Dermis blood vessel endothelial cell (primary cell): Measurements from ENCODE around the gene SLC10A3. TPM values are rescaled to one million over a fixed set of nuclear protein-coding genes. Genes with fewer than 3 reads are reported as not detected.
A peak's percentile ranks its signal among the peaks of the same experiment; 100 is the strongest.

Experiments used
- DNase-seq: peaks from one replicate; pipeline ENCODE4 v3.0.0; 2010
- total RNA-seq: library from RNA; depleted of rRNA; stranded (reverse); fragments of >200 nt; gene quantifications from 2 replicates; pipeline ENCODE4 v1.2.3, GENCODE V29; 2014

The SLC10A3 gene
- total RNA-seq, 1 donor from 2014 or later, result 22.1 TPM

GRCh38 chrX:154483325-154483724 lies 7.1 kb downstream of the SLC10A3 start:
- DNase-seq, result no peak

- no peak for DNase-seq
These were observed 7.6 kb downstream of the SLC10A3 start for GRCh38 chrX:154482786-154483185.

- no peak for DNase-seq
These were observed 8.4 kb downstream of the SLC10A3 start for GRCh38 chrX:154481911-154482601.

- no peak for DNase-seq
These were observed 9.2 kb downstream of the SLC10A3 start for GRCh38 chrX:154481195-154481594.

DNA sequence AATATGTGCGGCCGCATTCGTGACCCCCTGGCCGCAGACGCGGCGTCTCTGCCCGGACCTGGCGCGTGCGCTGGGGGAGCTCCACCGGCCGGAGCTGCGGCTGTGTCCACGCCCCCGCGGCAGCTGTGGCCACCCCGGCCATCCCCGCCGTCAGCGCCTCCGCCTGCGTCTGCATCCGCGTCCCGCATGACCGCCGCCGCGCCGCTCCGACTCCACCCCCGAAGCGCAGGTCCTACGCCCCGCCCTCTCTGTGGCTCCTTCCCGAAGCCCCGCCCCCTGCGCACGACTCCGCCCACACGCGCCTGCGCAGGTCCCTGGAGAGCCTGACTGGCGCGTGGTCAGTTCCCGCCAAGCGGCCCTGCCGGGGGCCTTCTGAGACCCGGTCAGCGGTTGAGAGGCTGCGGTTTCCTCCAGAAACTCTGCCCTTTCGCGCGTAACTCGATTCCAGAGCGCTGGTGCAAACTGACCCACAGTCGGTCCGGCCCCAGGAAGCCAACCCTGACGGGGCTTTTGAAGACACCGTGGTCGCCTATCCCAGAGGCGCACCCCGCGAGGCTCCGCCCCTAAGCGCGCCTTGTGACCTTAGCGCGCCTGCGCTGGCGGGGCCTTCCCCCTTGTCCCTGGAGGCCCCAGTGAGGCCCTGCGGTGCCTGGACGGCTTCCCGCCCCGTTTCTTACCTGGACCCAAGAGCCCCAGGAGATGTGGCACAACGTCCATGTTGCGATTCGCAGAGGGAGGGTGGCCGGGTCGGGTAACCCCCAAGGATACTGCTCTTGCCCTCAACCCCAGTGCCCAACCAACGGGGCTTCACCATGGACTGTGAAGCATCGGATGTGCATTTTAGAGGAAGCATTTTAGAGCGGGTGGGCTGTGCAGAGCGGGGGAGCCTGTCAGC lies 11.5 kb downstream of the SLC10A3 start, which contains the start of gene LAGE3:
Gene LAGE3, minus strand, starts transcription at position 554 of the 895 bp plus-strand sequence. Its CDS starts 366 bp downstream, at position 188.
- DNase-seq, result peak; percentile 94

DNA sequence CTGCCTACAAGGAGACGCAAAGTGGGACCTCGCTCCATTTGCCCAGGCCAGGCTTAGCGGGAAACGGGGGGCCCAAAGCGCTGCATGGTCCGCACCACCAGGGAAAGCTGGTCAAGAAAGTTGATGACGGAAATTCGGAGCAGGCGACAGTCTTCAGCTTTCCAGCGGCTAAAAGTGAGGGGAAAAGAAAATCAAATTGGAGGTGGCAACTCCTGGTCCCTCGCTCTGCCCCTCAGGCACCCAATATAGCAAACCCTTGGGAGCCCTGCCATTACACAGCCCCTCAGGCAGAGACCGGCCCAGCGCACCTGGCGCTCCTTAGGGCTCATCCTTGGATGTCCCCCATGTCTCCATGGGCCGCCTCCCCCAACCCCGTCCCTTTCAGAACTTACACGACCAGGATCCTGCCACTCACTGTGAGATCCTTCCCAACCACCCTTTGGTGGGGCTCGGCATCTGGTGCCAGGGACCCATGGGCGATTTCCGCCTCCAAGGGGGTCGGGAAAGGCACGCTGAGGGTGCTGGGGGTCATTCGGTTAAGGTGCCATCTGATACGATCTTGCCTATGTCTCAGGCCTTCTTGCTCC lies 12.4 kb downstream of the SLC10A3 start:
- DNase-seq, result no peak

DNA sequence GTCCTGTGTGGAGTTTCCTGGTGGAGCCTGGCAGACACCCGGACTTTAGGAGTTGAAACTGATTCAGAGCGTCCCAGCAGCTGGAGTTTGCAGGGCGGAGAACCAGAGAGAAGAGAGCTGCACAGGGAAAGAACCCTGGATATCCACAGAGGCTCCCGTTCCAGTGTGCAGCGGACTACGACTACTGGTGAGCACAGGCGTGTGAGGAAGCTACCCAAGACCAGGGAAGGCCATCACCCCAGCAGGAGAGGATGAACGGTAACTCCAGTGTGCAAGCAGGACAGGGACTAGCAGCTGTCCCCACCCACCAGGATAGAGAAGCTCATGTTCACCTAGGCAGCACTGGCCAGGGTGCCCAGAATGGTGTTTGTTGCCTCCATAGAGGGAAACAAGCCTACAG lies 13.6 kb downstream of the SLC10A3 start:
- no peak for DNase-seq

DNA sequence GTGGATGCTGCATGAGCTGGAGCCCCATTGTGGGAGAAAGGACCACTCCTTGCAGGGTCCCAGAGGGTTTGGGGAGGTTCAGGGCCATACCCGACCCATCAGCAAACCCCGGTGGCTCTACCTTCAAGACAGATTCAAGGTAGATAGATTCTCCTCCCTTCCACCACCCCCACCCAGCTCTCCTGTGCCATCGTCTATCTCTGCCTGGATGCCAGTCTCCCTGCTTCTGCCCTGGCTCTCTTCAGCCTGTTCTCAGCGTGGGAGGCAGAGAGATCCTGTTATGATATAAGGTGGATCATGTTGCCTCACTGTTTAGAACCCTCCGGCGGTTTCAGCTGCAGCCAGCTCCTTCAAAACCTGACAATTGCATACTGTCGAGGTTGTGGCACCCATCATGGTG lies 16.7 kb downstream of the SLC10A3 start:
- DNase-seq, result no peak

- DNase-seq, result no peak
These were observed 17.5 kb downstream of the SLC10A3 start for GRCh38 chrX:154472685-154473632.

DNA sequence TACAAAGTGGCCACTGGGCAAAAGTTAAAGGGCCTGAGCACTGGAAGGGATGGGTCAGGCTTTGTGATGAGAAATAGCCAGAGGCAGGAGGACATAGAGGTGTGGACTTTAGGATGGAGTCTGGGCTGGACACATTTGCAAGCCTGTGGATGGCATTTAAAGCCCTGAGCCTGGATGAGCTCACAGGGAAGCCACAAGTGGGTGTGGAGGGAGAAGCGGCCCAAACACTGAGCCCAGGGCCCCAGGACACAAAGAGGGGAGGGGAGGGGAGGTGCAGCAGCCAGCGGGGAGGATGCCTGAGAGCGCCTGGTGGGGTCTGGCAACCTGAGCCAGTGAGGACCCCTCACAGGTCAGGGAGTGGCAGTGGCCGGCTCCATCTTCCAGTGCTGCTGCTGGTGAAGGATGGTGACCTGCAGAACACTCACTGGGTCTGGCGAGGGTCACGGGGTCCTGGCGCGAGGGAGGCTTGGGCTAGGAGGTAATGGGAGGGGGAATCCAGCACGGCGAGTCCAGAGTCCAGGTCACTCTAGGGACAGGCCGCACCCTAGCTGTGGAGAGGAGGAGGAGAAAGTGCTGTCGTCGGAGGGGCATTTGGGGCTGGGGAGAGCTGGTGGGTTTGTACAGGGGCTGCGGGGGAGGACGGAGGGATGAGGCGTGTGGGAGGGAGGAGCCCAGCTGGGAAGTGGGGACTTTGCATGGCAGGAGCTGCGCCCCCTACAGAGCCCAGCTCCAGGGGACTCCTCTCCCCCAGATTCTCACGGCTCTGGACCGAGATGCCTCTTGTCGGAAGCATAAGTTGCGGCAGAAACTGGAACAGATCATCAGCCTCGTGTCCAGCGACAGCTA lies 18.4 kb downstream of the SLC10A3 start:
- DNase-seq, result no peak

- DNase-seq, result no peak
These were observed 19.4 kb downstream of the SLC10A3 start for GRCh38 chrX:154470914-154471568.

DNA sequence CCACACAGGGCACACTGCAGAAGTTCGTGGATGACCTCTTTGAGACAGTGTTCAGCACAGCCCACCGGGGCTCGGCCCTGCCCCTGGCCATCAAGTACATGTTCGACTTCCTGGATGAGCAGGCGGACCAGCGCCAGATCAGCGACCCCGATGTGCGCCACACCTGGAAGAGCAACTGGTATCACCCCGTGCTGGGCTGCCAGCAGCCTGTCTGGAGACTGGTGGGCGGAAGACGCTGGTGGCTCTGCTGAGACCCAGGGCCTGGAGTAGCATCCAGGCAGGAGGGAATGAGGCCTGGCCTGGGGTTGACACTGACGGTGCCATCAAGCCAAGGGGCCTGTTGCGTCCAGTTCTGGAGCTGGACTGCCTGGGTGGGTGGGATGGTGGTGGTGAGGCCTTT lies 20.0 kb downstream of the SLC10A3 start:
- DNase-seq, result no peak

GRCh38 chrX:154469880-154470279 lies 20.5 kb downstream of the SLC10A3 start:
- DNase-seq, result no peak

DNA sequence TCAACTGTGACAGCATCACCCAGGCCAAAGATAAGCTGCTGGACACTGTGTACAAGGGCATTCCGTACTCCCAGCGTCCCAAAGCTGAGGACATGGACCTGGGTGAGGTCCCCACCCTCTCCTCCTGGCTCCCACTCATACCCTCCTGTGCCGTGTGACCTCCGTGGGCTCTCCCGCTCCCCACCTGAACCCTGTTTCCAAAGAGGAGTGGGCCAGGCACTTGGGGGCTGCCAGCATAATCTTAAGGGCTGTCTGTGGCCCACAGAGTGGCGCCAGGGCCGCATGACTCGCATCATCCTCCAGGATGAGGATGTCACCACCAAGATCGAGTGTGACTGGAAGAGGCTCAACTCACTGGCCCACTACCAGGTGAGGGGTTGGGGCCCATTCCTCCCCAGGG lies 21.3 kb downstream of the SLC10A3 start:
- no peak for DNase-seq

GRCh38 chrX:154468217-154468616 lies 22.2 kb downstream of the SLC10A3 start:
- no peak for DNase-seq

DNA sequence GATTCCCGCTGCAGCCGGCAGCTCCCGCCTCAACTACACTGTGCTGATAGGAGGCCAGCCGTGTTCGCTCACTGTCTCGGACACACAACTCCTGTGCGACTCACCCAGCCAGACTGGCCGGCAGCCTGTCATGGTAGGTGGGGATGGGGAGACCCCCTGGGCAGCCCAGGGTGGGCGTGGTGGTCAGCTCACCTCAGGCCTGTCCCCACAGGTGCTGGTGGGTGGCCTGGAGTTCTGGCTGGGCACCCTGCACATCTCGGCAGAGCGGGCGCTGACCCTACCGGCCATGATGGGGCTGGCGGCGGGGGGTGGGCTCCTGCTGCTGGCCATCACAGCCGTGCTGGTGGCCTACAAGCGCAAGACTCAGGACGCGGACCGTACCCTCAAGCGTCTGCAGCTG lies 22.9 kb downstream of the SLC10A3 start:
- DNase-seq, result no peak

DNA sequence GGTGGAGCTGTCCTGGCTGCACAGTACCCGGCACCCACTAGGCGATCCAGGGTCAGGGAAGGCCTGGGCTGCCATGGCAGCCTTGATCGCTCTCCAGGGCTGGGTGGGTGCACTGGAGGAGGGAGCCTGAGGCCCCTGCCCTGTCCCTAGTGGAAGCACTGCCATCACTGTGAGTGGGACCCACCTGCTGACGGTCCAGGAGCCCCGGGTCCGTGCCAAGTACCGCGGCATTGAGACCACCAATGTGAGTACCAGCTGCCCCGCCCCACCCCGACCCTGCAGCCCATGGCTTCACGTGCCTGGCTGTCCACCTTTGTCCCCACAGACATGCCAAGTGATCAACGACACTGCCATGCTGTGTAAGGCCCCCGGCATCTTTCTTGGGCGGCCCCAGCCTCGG lies 23.5 kb downstream of the SLC10A3 start:
- DNase-seq, result no peak

- DNase-seq, result no peak
These were observed 24.4 kb downstream of the SLC10A3 start for GRCh38 chrX:154466036-154466435.

- no peak for DNase-seq
These were observed 24.8 kb downstream of the SLC10A3 start for GRCh38 chrX:154465601-154466000.

- no peak for DNase-seq
These were observed 25.5 kb downstream of the SLC10A3 start for GRCh38 chrX:154464806-154465365.
